Osteoblast (primary cell): Measurements from ENCODE around the gene MAOB. TPM values are rescaled to one million over a fixed set of nuclear protein-coding genes. Genes with fewer than 3 reads are reported as not detected.

Experiments used
- DNase-seq: peaks from one replicate; pipeline ENCODE4 v3.0.0; 2011; ENCODE audit warnings: low spot score, mixed read lengths; ENCODE audit not compliant: insufficient read length; ENCODE audit errors: missing footprints
- H2AFZ ChIP-seq: 2 replicates; pipeline ENCODE4 v1.6.0; 2011; ENCODE audit warnings: mild to moderate bottlenecking, low read length
- H3K27ac ChIP-seq: 2 replicates; pipeline ENCODE4 v1.5.1; 2011; ENCODE audit warnings: mild to moderate bottlenecking, low read depth, low read length, moderate library complexity
- H3K27me3 ChIP-seq: 2 replicates; pipeline ENCODE4 v1.6.0; 2012; ENCODE audit warnings: mild to moderate bottlenecking, control low read depth, inconsistent platforms, low read length, moderate library complexity; ENCODE audit not compliant: insufficient read depth
- H3K36me3 ChIP-seq: 2 replicates; pipeline ENCODE4 v1.5.1; 2011; ENCODE audit warnings: mild to moderate bottlenecking, low read length, control low read depth, moderate library complexity; ENCODE audit not compliant: insufficient read depth
- H3K4me1 ChIP-seq: 2 replicates; pipeline ENCODE4 v1.5.1; 2011; ENCODE audit warnings: mild to moderate bottlenecking, low read length, control low read depth, moderate library complexity; ENCODE audit not compliant: insufficient read depth
- H3K4me2 ChIP-seq: 2 replicates; pipeline ENCODE4 v1.6.0; 2011; ENCODE audit warnings: mild to moderate bottlenecking, low read length; ENCODE audit not compliant: insufficient read depth
- H3K4me3 ChIP-seq: fragments of 200-600 bp; sonication (generic); 3 replicates; pipeline ENCODE4 v1.5.1; 2012; ENCODE audit warnings: mild to moderate bottlenecking, low read length, inconsistent platforms; ENCODE audit not compliant: insufficient read depth
- H3K79me2 ChIP-seq: 2 replicates; pipeline ENCODE4 v1.6.0; 2012; ENCODE audit warnings: mild to moderate bottlenecking, low read length, control low read depth, inconsistent platforms; ENCODE audit not compliant: insufficient read depth
- H3K9me3 ChIP-seq: 2 replicates; pipeline ENCODE4 v1.5.1; 2011; ENCODE audit warnings: low read depth, low read length, control low read depth
- H4K20me1 ChIP-seq: 2 replicates; pipeline ENCODE4 v1.6.0; 2012; ENCODE audit warnings: mild to moderate bottlenecking, low read length, control low read depth; ENCODE audit not compliant: insufficient read depth
- CTCF ChIP-seq: IDR thresholded peaks from 2 replicates; pipeline ENCODE4 v1.5.1; 2011; ENCODE audit warnings: mild to moderate bottlenecking, low read depth, low read length, moderate library complexity; ENCODE audit errors: extremely low read depth
- total RNA-seq: library from RNA; depleted of rRNA; stranded (reverse); fragments of >200 nt; gene quantifications from 2 replicates; pipeline ENCODE4 v1.2.3, GENCODE V29; 2012

MAOB gene
- total RNA-seq, 1 donor = 0.72 TPM

GRCh38 chrX:43718081-43718480 is 164.2 kb downstream of the MAOB start:
- H3K9me3 ChIP-seq = no peaks in the 10 kb centered on the region
- no peaks in the 10 kb centered on the region for H3K4me1 ChIP-seq
- H3K36me3 ChIP-seq = no peaks in the 10 kb centered on the region
- H3K27ac ChIP-seq = no peak overlapping the region
- DNase-seq = no peak
- H3K79me2 ChIP-seq = no peaks in the 10 kb centered on the region
- no peak overlapping the region for H3K4me3 ChIP-seq
- H2AFZ ChIP-seq = no peak overlapping the region
- no peaks in the 10 kb centered on the region for H3K27me3 ChIP-seq
- H4K20me1 ChIP-seq = no peaks in the 10 kb centered on the region
- no peak overlapping the region for H3K4me2 ChIP-seq
- TF ChIP-seq CTCF = no peak

GRCh38 chrX:43717161-43717560 is 165.1 kb downstream of the MAOB start:
- H3K36me3 ChIP-seq = no peaks in the 10 kb centered on the region
- TF ChIP-seq CTCF = no peak
- H3K4me1 ChIP-seq = no peaks in the 10 kb centered on the region
- no peak overlapping the region for H3K4me3 ChIP-seq
- H3K9me3 ChIP-seq = no peaks in the 10 kb centered on the region
- H3K4me2 ChIP-seq = no peak overlapping the region
- no peaks in the 10 kb centered on the region for H3K79me2 ChIP-seq
- DNase-seq = no peak
- no peak overlapping the region for H2AFZ ChIP-seq
- H4K20me1 ChIP-seq = no peaks in the 10 kb centered on the region
- no peak overlapping the region for H3K27ac ChIP-seq
- no peaks in the 10 kb centered on the region for H3K27me3 ChIP-seq

- Histone ChIP-seq H3K36me3 (no peaks in the 10 kb centered on the region), H3K27me3 (no peaks in the 10 kb centered on the region), H3K4me1 (no peaks in the 10 kb centered on the region), H3K4me2 (no peak overlapping the region), H2AFZ (no peak overlapping the region), H4K20me1 (no peaks in the 10 kb centered on the region), H3K27ac (no peak overlapping the region), H3K9me3 (no peaks in the 10 kb centered on the region), H3K4me3 (no peak overlapping the region), H3K79me2 (no peaks in the 10 kb centered on the region)
- no peak for TF ChIP-seq CTCF
- no peak for DNase-seq
These were observed 165.6 kb downstream of the MAOB start for GRCh38 chrX:43716696-43717095.

Other genes starting within 250 kb of the MAOB start
- 4.1 and 5.8 TPM in 2 replicates for gene MAOA, start 226.2 kb downstream of the MAOB start, total RNA-seq
- 0.36 and 0.59 TPM in 2 replicates for gene NDP, start 90.9 kb upstream of the MAOB start, total RNA-seq